ENCODE measurements around the gene DCP1A. TPM values are rescaled to one million over a fixed set of nuclear protein-coding genes. Genes with fewer than 3 reads are reported as not detected.
"Not testable (repeated sequence)": the region's sequence is repeated elsewhere in the genome, so short reads cannot be mapped to it uniquely, and the experiment has no call there.

Gene DCP1A
- total RNA-seq, 1 donor from 2014 or later: 25.0 TPM

DNA sequence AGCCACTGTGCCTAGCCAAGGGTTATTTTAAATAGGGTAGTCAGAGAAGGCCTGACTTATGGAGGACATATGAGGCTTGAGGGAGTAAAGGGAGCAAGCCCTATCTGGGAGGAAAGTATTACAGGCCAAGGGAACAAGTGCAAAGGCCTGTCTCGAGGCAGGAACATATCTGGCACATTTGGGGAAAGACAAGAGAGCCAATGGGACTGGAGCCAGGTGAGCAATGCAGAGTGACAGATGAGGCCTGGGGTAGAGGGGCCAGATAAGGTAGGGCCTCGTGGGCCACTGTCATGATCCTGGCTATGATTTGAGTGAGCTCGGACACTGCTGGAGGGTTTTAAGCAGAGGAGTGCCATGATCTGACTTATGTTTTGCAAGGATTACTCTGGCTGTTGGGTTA, 43.8 kb downstream of the DCP1A start:
- Histone ChIP-seq H3K4me3 (ENCODE audit: insufficient read depth, low read depth, low read length) (no peak overlapping the region), H4K20me1 (ENCODE audit: insufficient read depth, low read length) (peaks cover 12% of the 10 kb centered on the region), H3K79me2 (ENCODE audit: insufficient read depth, low read length) (no peaks in the 10 kb centered on the region), H2AFZ (ENCODE audit: low read depth, low read length) (no peak overlapping the region), H3K4me1 (ENCODE audit: insufficient read depth, low read length) (no peaks in the 10 kb centered on the region), H3K36me3 (ENCODE audit: insufficient read depth, low read length) (peaks cover 31% of the 10 kb centered on the region), H3K4me2 (ENCODE audit: low read length) (no peak overlapping the region), H3K9ac (ENCODE audit: low read length) (no peak overlapping the region), H3K27me3 (ENCODE audit: insufficient read depth, low read length) (no peaks in the 10 kb centered on the region), H3K27ac (ENCODE audit: low read depth, low read length) (no peak overlapping the region), H3K9me3 (ENCODE audit: insufficient read depth, low read depth, low read length) (no peaks in the 10 kb centered on the region)
- no peaks in the 10 kb centered on the region for H3K27me3 Mint-ChIP-seq (ENCODE audit: low read depth, unreplicated experiment)
- TF ChIP-seq EZH2 (IDR thresholded peaks at IDR 0.05; ENCODE audit: insufficient read depth, low read length): no peak
- TF ChIP-seq, protein P1, sequence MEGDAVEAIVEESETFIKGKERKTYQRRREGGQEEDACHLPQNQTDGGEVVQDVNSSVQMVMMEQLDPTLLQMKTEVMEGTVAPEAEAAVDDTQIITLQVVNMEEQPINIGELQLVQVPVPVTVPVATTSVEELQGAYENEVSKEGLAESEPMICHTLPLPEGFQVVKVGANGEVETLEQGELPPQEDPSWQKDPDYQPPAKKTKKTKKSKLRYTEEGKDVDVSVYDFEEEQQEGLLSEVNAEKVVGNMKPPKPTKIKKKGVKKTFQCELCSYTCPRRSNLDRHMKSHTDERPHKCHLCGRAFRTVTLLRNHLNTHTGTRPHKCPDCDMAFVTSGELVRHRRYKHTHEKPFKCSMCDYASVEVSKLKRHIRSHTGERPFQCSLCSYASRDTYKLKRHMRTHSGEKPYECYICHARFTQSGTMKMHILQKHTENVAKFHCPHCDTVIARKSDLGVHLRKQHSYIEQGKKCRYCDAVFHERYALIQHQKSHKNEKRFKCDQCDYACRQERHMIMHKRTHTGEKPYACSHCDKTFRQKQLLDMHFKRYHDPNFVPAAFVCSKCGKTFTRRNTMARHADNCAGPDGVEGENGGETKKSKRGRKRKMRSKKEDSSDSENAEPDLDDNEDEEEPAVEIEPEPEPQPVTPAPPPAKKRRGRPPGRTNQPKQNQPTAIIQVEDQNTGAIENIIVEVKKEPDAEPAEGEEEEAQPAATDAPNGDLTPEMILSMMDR (IDR thresholded peaks at IDR 0.05; ENCODE audit: insufficient read depth, low read depth, low read length): no peak
- DNase-seq (ENCODE audit: low read depth): no peak
- FAIRE-seq: no peak
- peak overlapping the region; percentile 26 for H3K27ac Mint-ChIP-seq (ENCODE audit: unreplicated experiment)
- H3K9me3 Mint-ChIP-seq (ENCODE audit: unreplicated experiment): no peaks in the 10 kb centered on the region
- H3K36me3 Mint-ChIP-seq (ENCODE audit: low read depth, unreplicated experiment): peaks cover 4% of the 10 kb centered on the region
- peaks cover 3% of the 10 kb centered on the region for H3K4me1 Mint-ChIP-seq (ENCODE audit: low read depth, unreplicated experiment)
- H3K4me3 Mint-ChIP-seq (ENCODE audit: unreplicated experiment): no peak overlapping the region

DNA sequence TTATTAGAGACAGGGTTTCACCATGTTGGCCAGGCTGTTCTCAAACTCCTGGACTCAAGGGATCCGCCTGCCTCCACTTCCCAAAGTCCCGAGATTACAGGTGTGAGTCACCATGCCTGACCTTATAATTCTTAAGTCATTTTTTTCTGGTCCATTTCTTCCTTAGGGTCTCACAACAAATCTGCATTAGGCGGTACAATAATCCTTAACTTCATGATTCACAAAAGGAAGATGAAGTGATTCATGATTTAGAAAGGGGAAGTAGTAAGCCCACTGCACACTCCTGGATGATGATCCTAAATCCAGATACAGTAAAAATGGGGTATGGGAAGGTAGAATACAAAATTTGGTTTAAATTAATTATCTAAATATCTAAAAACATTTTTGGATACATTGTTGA, 46.5 kb downstream of the DCP1A start:
- Histone ChIP-seq H2AFZ (ENCODE audit: low read depth, low read length) (no peak overlapping the region), H3K27ac (ENCODE audit: low read depth, low read length) (no peak overlapping the region), H4K20me1 (ENCODE audit: insufficient read depth, low read length) (peaks cover 12% of the 10 kb centered on the region), H3K9ac (ENCODE audit: low read length) (no peak overlapping the region), H3K36me3 (ENCODE audit: insufficient read depth, low read length) (peaks cover 26% of the 10 kb centered on the region), H3K27me3 (ENCODE audit: insufficient read depth, low read length) (no peaks in the 10 kb centered on the region), H3K4me3 (ENCODE audit: insufficient read depth, low read depth, low read length) (no peak overlapping the region), H3K9me3 (ENCODE audit: insufficient read depth, low read depth, low read length) (no peaks in the 10 kb centered on the region), H3K4me2 (ENCODE audit: low read length) (no peak overlapping the region), H3K79me2 (ENCODE audit: insufficient read depth, low read length) (no peaks in the 10 kb centered on the region), H3K4me1 (ENCODE audit: insufficient read depth, low read length) (no peaks in the 10 kb centered on the region)
- peaks cover 8% of the 10 kb centered on the region for H3K36me3 Mint-ChIP-seq (ENCODE audit: low read depth, unreplicated experiment)
- no peak for DNase-seq (ENCODE audit: low read depth)
- H3K4me1 Mint-ChIP-seq (ENCODE audit: low read depth, unreplicated experiment): peaks cover 3% of the 10 kb centered on the region
- H3K9me3 Mint-ChIP-seq (ENCODE audit: unreplicated experiment): no peaks in the 10 kb centered on the region
- TF ChIP-seq, protein P1 (IDR thresholded peaks at IDR 0.05; ENCODE audit: insufficient read depth, low read depth, low read length): no peak
- no peak for TF ChIP-seq EZH2 (IDR thresholded peaks at IDR 0.05; ENCODE audit: insufficient read depth, low read length)
- H3K27ac Mint-ChIP-seq (ENCODE audit: unreplicated experiment): no peak overlapping the region
- no peak overlapping the region for H3K4me3 Mint-ChIP-seq (ENCODE audit: unreplicated experiment)
- FAIRE-seq: no peak
- H3K27me3 Mint-ChIP-seq (ENCODE audit: low read depth, unreplicated experiment): no peaks in the 10 kb centered on the region

DNA sequence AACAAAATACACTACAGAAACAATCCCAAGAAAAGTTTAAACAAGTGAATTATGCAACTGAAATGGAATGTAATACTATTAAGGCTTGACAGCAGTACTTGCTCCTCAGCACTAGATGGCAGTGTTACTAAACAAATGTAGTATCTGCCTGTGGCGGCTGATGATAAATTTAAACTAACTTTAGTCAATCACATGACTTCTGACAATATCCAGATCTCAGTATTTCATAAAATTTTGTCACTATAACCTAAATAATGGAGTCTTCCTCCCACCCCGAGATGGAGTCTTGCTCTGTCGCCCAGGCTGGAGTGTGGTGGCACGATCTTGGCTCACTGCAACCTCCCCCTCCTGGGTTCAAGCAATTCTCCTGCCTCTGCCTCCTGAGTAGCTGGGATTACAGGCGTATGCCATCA, 47.7 kb downstream of the DCP1A start:
- H3K27me3 Mint-ChIP-seq (ENCODE audit: low read depth, unreplicated experiment); H3K4me1 ChIP-seq (ENCODE audit: insufficient read depth, low read length); H3K27ac ChIP-seq (ENCODE audit: low read depth, low read length); H3K27me3 ChIP-seq (ENCODE audit: insufficient read depth, low read length); H2AFZ ChIP-seq (ENCODE audit: low read depth, low read length); H3K4me1 Mint-ChIP-seq (ENCODE audit: low read depth, unreplicated experiment); H3K4me3 Mint-ChIP-seq (ENCODE audit: unreplicated experiment); H3K36me3 Mint-ChIP-seq (ENCODE audit: low read depth, unreplicated experiment); H3K9me3 Mint-ChIP-seq (ENCODE audit: unreplicated experiment); H3K4me3 ChIP-seq (ENCODE audit: insufficient read depth, low read depth, low read length); H3K79me2 ChIP-seq (ENCODE audit: insufficient read depth, low read length); H3K9ac ChIP-seq (ENCODE audit: low read length); H3K9me3 ChIP-seq (ENCODE audit: insufficient read depth, low read depth, low read length); H3K4me2 ChIP-seq (ENCODE audit: low read length): not testable (repeated sequence)
- peak; percentile 45 for DNase-seq (ENCODE audit: low read depth)
- Histone ChIP-seq H3K36me3 (ENCODE audit: insufficient read depth, low read length) (peaks cover 27% of the 10 kb centered on the region), H4K20me1 (ENCODE audit: insufficient read depth, low read length) (peaks cover 12% of the 10 kb centered on the region)
- peak; percentile 94 for FAIRE-seq
- TF ChIP-seq, protein P1 (IDR thresholded peaks at IDR 0.05; ENCODE audit: insufficient read depth, low read depth, low read length): peak; percentile 98
- peak overlapping the region; percentile 21 for H3K27ac Mint-ChIP-seq (ENCODE audit: unreplicated experiment)
